ENCODE measurements around the gene DZIP3.
"Not testable (repeated sequence)": the region's sequence is repeated elsewhere in the genome, so short reads cannot be mapped to it uniquely, and the experiment has no call there.

DZIP3 gene

GRCh38 chr3:108602249-108602934, 12.9 kb downstream of the DZIP3 start:
- DNase-seq (ENCODE audit: low read depth in 2 of 2) = no peak

DNA sequence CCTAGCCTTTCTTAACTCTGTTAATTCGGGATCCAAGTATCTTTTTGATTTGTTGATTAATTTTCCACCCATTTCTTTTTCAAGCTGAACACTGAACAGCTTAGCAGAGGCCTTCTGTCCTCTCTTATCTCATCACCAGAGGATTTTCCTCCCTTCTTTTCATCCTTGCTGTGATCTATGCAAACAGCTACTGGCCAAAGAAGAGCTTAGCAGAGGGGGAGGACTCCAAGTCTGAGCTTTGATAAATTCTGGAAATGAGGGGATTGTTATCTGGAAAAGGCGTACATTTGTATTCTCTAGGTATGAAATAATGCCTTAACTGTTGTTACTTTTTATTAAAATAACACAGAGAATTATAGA, 13.4 kb downstream of the DZIP3 start:
- no peak for DNase-seq (ENCODE audit: low read depth in 2 of 2)

DNA sequence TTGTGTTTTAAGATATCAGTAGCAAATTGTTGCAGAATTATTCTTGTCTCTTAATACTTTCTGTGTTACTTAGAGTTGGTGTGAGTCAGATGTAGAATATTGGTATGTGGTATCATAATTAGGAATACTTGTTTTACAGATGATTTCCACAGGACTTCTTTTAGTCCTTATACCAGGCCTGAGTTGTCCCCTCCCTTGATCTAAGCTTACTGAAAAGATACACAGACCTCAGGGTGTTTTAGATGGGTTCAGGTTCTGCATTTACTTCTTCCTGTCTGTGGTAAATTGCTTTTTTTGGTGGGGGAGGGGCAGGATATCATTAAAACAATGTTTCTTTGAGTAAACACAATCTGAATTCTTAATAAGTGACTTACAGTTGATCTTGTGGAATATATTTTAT, 14.2 kb downstream of the DZIP3 start:
- no peak for DNase-seq (ENCODE audit: low read depth in 2 of 2)

GRCh38 chr3:108605028-108605427, 15.5 kb downstream of the DZIP3 start:
- DNase-seq (ENCODE audit: low read depth in 2 of 2) = no peak

DNA sequence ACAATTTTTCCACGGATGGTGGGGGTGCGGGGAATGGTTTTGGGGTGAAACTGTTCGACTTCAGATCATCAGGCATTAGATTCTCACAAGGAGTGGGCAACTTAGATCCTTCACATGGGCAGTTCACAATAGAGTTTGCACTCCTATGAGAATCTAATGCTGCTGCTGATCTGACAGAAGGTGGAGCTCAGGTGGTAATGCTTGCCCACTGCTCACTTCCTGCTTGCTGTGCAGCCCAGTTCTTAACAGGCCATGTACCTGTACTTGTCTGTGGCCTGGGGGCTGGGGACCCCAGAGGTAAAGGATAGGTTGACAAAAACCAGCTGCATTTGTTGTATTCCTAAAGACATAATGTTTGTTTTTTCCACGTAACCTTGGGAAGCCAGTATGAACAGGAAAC, 16.0 kb downstream of the DZIP3 start:
- no peak for DNase-seq (ENCODE audit: low read depth in 2 of 2)

DNA sequence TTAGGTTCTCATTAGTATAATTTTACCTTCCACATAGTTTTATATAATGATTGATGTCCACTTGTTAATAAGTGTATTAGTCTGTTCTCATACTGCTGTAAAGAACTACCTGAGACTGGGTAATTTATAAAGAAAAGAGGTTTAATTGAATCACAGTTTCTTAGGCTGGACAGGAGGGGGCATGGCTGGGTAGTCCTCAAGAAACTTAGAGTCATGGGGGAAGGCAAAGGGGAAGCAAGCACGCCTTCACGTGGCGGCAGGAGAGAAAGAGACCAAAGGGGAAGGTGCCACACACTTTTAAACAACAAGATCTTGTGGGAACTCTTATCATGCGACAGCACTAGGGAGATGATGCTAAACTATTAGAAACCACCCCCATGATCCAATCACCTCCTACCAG, 19.2 kb downstream of the DZIP3 start:
- DNase-seq (ENCODE audit: low read depth in 2 of 2) = no peak

GRCh38 chr3:108610651-108611050, 21.1 kb downstream of the DZIP3 start:
- DNase-seq (ENCODE audit: low read depth in 2 of 2) = no peak

DNA sequence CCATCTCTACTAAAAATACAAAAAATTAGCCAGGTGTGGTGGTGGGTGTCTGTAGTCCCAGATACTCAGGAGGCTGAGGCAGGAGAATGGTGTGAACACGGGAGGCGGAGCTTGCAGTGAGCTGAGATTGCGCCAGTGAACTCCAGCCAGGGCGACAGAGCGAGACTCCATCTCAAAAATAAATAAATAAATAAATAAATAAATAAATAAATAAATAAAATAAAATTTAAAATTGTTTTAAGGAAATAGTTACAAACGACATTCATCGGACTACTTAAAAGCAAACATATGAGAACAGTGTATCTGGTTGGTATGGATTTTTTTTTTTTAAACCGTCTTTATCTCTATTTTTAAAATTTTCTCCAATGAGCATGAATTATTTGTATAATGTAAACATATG, 26.6 kb downstream of the DZIP3 start:
- DNase-seq (ENCODE audit: low read depth in 2 of 2) = not testable (repeated sequence)

- DNase-seq (ENCODE audit: low read depth in 2 of 2) = no peak
Measured at GRCh38 chr3:108620250-108620649, 30.7 kb downstream of the DZIP3 start.

DNA sequence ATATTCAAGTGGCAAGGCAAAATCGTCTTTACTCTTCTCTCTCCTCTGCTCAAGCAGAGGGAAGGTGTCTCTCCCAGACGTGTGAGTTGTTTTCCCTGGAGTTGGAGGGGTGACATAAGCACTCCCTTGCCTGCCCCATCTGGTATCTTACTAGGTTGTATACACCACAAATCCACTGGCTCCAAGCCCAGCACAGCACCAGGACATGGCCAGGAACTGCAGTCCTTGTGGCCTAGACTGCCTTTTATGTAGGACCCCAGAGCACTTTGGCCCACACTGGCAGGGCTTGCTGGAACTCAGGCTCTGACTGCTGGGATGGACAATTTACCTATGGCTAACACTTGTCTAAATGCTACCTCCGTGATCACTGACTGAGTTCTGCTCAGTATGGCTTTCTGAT, 34.0 kb downstream of the DZIP3 start:
- no peak for DNase-seq (ENCODE audit: low read depth in 2 of 2)

GRCh38 chr3:108629974-108630373, 40.5 kb downstream of the DZIP3 start:
- no peak for DNase-seq (ENCODE audit: low read depth in 2 of 2)

DNA sequence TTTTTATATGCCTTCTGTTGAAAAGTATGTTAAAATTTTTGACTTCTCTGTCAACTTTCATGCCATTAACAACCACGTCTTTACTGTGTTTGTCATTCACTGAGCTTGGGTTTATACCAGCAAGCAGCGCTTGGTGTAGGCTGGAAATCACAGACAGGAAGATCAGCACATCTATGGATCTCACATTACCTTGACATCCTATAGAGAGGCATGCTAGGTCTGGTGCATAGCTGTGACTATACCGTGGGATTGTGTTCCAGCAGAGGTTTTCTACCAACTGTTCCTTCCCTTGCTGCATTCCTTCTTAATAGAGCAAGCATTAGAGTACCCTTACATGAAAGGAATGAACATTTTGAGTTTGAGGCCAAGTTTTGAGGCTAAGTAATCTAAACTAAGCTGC, 53.0 kb downstream of the DZIP3 start:
- DNase-seq (ENCODE audit: low read depth in 2 of 2) = no peak

GRCh38 chr3:108645364-108645763, 55.8 kb downstream of the DZIP3 start:
- DNase-seq (ENCODE audit: low read depth in 2 of 2) = no peak

DNA sequence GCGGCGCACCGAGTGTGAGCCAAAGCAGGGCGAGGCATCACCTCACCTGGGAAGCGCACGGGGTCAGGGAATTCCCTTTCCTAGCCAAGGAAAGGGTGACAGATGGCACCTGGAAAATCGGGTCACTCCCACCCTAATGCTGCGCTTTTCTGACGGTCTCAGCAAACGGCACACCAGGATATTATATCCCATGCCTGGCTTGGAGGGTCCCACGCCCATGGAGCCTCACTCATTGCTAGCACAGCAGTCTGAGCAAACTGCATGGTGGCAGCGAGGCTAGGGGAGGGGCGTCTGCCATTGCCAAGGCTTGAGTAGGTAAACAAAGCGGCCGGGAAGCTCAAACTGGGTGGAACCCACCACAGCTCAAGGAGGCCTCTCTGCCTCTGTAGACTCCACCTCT, 66.1 kb downstream of the DZIP3 start:
- DNase-seq (ENCODE audit: low read depth in 2 of 2) = not testable (repeated sequence)

GRCh38 chr3:108661699-108662098, 72.2 kb downstream of the DZIP3 start:
- no peak for DNase-seq (ENCODE audit: low read depth in 2 of 2)

DNA sequence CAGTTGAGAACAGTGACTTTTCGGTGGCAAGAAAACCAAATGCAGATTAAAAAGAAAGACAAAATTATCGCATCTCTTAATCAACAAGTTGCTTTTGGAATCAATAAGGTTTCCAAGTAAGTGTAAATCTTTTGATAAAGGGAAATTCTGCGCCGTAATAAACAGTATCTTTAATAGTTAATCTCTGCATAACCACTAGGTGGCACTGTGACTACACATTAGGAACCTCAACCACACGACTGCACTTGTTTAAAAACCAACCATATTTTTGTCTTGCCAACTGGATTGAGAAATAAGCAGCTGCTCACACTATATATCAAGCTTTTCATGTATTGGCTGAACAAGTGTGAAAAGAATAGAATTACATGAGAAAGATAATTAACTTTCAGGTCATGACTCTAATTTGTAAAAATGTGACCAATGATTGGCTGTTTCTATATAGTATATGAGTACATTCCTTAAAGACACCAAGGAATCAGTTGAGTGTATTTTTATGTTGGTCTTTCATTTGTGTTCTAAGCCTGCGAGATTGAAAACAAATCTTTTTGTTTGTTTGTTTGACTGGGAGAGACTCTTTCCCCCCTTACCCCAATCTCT, 72.7 kb downstream of the DZIP3 start:
- DNase-seq (ENCODE audit: low read depth in 2 of 2) = peak in 1 of 2 donors; percentile 38

DNA sequence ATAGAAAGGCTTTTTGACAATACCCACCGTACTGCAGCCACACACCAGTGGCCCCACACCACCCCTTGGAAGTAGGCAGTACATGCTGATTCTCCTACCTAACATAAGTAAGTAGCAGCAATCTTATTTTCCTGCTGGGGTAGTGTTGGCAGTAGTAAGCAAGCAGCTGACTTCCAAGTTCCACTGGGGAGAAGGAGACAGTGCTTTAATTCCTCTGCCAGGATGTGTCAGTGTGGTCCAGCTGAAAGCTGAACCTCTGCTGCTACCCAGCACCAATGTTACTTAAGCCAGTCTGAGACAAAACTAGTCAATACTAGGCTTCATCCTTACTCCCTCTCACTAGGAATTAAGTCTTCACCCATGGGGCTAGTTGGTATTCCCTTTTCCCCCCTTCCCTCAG, 74.7 kb downstream of the DZIP3 start:
- no peak for DNase-seq (ENCODE audit: low read depth in 2 of 2)

DNA sequence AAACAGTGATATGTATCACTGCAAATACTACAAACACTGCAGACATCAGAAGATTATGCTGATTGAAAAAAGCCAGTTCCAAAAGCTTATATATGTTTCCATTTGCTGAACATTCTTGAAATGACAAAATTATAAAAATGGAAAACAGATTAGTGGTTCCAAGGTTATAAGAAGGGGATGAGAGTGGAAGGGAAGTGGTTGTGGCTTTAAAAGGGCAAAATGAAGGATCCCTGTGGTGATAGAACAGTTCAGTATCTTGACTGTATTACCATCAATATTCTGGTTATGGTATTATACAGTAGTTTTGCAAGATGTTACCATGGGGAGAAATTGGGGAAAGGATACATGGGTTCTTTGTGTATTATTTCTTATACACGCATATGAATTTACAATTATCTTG, 77.8 kb downstream of the DZIP3 start:
- DNase-seq (ENCODE audit: low read depth in 2 of 2) = no peak

- no peak for DNase-seq (ENCODE audit: low read depth in 2 of 2)
Measured at GRCh38 chr3:108669208-108669607, 79.7 kb downstream of the DZIP3 start.

- no peak for DNase-seq (ENCODE audit: low read depth in 2 of 2)
Measured at GRCh38 chr3:108672701-108673100, 83.2 kb downstream of the DZIP3 start.

DNA sequence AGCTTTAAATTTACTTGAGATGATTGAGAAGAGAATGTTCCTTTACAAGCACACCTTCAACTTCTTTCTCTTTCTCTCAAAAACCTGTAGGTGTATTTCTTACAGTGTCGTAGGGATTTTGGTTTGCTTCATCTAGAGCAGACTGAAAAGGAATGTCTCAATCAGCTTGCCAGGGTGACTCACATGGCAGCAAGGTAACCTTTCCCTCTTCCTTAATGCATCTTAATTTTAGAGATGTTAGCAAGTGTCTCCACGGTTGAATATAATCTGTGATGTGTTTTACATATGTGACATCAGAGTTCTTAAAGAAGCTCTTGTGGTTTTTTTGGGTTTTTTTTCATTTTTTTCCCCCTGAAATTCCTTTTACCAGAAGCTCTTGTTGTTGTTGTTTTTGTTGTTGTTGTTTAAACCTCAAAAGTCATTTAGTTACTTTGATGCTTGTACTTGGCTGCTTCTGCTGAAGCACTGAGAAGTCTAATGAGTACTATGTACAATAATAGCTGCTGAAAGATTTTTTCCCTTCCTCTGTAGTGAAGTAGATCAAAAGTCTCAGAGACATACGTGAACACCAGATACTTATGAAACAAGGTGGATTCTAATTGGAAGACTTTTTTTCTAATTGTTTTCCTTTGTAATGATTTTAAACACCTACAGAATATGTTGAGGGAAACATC, 84.6 kb downstream of the DZIP3 start:
- DNase-seq (ENCODE audit: low read depth in 2 of 2) = no peak

- DNase-seq (ENCODE audit: low read depth in 2 of 2) = no peak
Measured at GRCh38 chr3:108677811-108678210, 88.3 kb downstream of the DZIP3 start.

DNA sequence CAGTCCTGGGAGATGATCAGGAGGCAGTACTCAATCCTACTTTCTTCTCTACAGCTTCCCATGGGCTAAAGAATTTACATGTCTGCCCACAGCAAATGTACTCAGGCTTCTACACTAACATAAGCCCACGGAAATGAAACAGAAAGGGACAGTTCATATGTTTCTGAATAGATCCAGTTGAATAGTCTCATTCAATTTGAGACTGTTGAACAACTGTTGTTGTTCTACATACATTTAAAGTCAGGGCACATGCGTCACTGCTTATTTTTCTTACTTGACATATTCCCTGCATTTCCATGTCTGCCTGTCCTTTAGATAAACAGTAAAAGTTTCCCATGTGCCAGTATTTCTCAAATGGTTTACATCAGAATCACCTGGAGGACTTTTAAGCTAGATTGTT, 102.8 kb downstream of the DZIP3 start:
- not testable (repeated sequence) for DNase-seq (ENCODE audit: low read depth in 2 of 2)

Data from stimulated activated CD4-positive, alpha-beta T cell treated with anti-CD3 and anti-CD28 coated beads, Interleukin-15, amount 100 ng/mL, for 48 hours (primary cell).